ENCODE results near the gene TOMM5.

TOMM5 gene

GRCh38 chr9:37625758-37626147 is 33.4 kb upstream of the TOMM5 start:
- H3K4me2 ChIP-seq (ENCODE audit: low read depth, low read length), result no peak overlapping the region
- no peaks in the 10 kb centered on the region for H3F3A ChIP-seq (ENCODE audit: insufficient read depth, low read length)
- no peaks in the 10 kb centered on the region for H3K27me3 ChIP-seq (replicated peaks; ENCODE audit: insufficient read depth, low read length)
- no peak overlapping the region for H2AFZ ChIP-seq (ENCODE audit: low read length)
- no peak for DNase-seq
- H3K9me3 ChIP-seq (replicated peaks; ENCODE audit: insufficient read depth, low read length), result no peaks in the 10 kb centered on the region
- H3K9ac ChIP-seq (ENCODE audit: low read length), result no peak overlapping the region
- H4K20me1 ChIP-seq (ENCODE audit: insufficient read depth, low read length), result no peaks in the 10 kb centered on the region
- H3K79me2 ChIP-seq (ENCODE audit: low read length), result no peaks in the 10 kb centered on the region
- no peaks in the 10 kb centered on the region for H3K4me1 ChIP-seq (ENCODE audit: low read length)
- no peaks in the 10 kb centered on the region for H3K9me2 ChIP-seq (replicated peaks; ENCODE audit: insufficient read depth, low read length)
- no peak overlapping the region for H3K4me3 ChIP-seq (ENCODE audit: low read length)
- H3K36me3 ChIP-seq (replicated peaks; ENCODE audit: insufficient read depth, low read length), result no peaks in the 10 kb centered on the region
- H3K27ac ChIP-seq (ENCODE audit: low read length), result no peak overlapping the region
- TF ChIP-seq EZH2phosphoT487 (IDR thresholded peaks at IDR 0.05; ENCODE audit: low read length) (no peak), CTCF (IDR thresholded peaks at IDR 0.05; ENCODE audit: low read length) (no peak), EZH2 (optimal IDR thresholded peaks at IDR 0.05; ENCODE audit: low read depth, low read length) (no peak)

- H3F3A ChIP-seq (ENCODE audit: insufficient read depth, low read length), result no peaks in the 10 kb centered on the region
- TF ChIP-seq EZH2phosphoT487 (IDR thresholded peaks at IDR 0.05; ENCODE audit: low read length), result no peak
- TF ChIP-seq EZH2 (optimal IDR thresholded peaks at IDR 0.05; ENCODE audit: low read depth, low read length), result no peak
- no peak for TF ChIP-seq CTCF (IDR thresholded peaks at IDR 0.05; ENCODE audit: low read length)
- H3K9me2 ChIP-seq (replicated peaks; ENCODE audit: insufficient read depth, low read length), result no peaks in the 10 kb centered on the region
- H3K27ac ChIP-seq (ENCODE audit: low read length), result no peak overlapping the region
- no peaks in the 10 kb centered on the region for H3K9me3 ChIP-seq (replicated peaks; ENCODE audit: insufficient read depth, low read length)
- no peak overlapping the region for H3K4me2 ChIP-seq (ENCODE audit: low read depth, low read length)
- no peak overlapping the region for H2AFZ ChIP-seq (ENCODE audit: low read length)
- no peak for DNase-seq
- H3K79me2 ChIP-seq (ENCODE audit: low read length), result no peaks in the 10 kb centered on the region
- H3K9ac ChIP-seq (ENCODE audit: low read length), result no peak overlapping the region
- H3K4me1 ChIP-seq (ENCODE audit: low read length), result no peaks in the 10 kb centered on the region
- no peaks in the 10 kb centered on the region for H3K27me3 ChIP-seq (replicated peaks; ENCODE audit: insufficient read depth, low read length)
- no peaks in the 10 kb centered on the region for H3K36me3 ChIP-seq (replicated peaks; ENCODE audit: insufficient read depth, low read length)
- H4K20me1 ChIP-seq (ENCODE audit: insufficient read depth, low read length), result no peaks in the 10 kb centered on the region
- no peak overlapping the region for H3K4me3 ChIP-seq (ENCODE audit: low read length)
Measured at GRCh38 chr9:37625036-37625757, 32.8 kb upstream of the TOMM5 start.

- Histone ChIP-seq H3K4me1 (ENCODE audit: low read length) (no peaks in the 10 kb centered on the region), H2AFZ (ENCODE audit: low read length) (no peak overlapping the region), H3K79me2 (ENCODE audit: low read length) (no peaks in the 10 kb centered on the region), H3K4me3 (ENCODE audit: low read length) (no peak overlapping the region), H3K9me3 (replicated peaks; ENCODE audit: insufficient read depth, low read length) (no peaks in the 10 kb centered on the region), H3F3A (ENCODE audit: insufficient read depth, low read length) (no peaks in the 10 kb centered on the region), H3K4me2 (ENCODE audit: low read depth, low read length) (no peak overlapping the region), H3K9me2 (replicated peaks; ENCODE audit: insufficient read depth, low read length) (no peaks in the 10 kb centered on the region), H4K20me1 (ENCODE audit: insufficient read depth, low read length) (no peaks in the 10 kb centered on the region), H3K27me3 (replicated peaks; ENCODE audit: insufficient read depth, low read length) (no peaks in the 10 kb centered on the region), H3K27ac (ENCODE audit: low read length) (no peak overlapping the region), H3K36me3 (replicated peaks; ENCODE audit: insufficient read depth, low read length) (no peaks in the 10 kb centered on the region), H3K9ac (ENCODE audit: low read length) (no peak overlapping the region)
- TF ChIP-seq CTCF (IDR thresholded peaks at IDR 0.05; ENCODE audit: low read length) (no peak), EZH2 (optimal IDR thresholded peaks at IDR 0.05; ENCODE audit: low read depth, low read length) (no peak), EZH2phosphoT487 (IDR thresholded peaks at IDR 0.05; ENCODE audit: low read length) (no peak)
- no peak for DNase-seq
Measured at GRCh38 chr9:37624073-37624472, 31.7 kb upstream of the TOMM5 start.
